T-helper 2 cell treated with Interferon-gamma antibody and Interleukin-4, amounts not matched to agents 100 ng/mL and 5 ng/mL, for 36 hours (primary cell): ENCODE data around the gene LSR. TPM values are rescaled to one million over a fixed set of nuclear protein-coding genes. Genes with fewer than 3 reads are reported as not detected.

Source experiments
- intact Hi-C: fragments of 100-400 bp; cut with micrococcal nuclease; formaldehyde crosslinking; loops from one replicate; pipeline ENCODE4 v1.15.1; 2023
- total RNA-seq: library from RNA; stranded (reverse); gene quantifications from 2 replicates; pipeline ENCODE4 v1.2.3, GENCODE V29; 2022

LSR gene
- total RNA-seq, 1 donor from 2014 or later = 0.70 TPM

DNA sequence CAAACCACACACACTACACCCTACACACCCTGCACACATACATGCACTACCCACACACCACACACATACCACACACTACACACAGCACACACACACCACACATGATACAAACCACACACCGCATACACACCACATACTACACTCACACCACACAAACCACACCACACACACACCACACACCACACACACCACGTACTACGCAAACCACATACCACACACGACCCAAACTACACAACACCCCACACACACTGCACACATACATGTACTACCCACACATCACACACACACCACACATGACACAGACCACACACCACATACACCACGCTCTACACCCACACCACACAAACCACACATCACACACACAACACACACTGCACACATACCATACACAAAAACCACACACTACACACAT is 49.8 kb downstream of the LSR start:
- intact Hi-C loops = no loop called here

DNA sequence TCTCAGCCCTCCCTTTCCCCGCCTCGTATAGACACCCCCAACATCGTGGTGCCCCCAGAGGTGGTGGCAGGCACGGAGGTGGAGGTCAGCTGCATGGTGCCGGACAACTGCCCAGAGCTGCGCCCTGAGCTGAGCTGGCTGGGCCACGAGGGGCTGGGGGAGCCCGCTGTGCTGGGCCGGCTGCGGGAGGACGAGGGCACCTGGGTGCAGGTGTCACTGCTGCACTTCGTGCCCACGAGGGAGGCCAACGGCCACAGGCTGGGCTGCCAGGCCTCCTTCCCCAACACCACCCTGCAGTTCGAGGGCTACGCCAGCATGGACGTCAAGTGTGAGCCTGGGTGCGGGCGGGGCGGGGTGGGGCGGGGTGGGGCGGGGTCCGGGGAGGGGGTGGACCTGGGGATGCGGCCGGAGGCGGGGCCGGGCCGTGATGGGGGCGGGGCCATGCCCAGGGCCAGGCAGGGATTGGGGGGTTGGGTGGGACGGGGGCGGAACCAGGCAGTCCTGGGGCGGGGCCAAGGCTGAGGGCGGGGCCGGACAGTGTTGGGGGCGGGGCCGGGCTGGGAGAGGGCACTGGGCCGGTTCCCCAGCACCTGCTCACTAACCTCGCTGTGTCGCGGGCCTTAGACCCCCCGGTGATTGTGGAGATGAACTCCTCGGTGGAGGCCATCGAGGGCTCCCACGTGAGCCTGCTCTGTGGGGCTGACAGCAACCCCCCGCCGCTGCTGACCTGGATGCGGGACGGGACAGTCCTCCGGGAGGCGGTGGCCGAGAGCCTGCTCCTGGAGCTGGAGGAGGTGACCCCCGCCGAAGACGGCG is 50.9 kb downstream of the LSR start:
- intact Hi-C loops = no loop called here

DNA sequence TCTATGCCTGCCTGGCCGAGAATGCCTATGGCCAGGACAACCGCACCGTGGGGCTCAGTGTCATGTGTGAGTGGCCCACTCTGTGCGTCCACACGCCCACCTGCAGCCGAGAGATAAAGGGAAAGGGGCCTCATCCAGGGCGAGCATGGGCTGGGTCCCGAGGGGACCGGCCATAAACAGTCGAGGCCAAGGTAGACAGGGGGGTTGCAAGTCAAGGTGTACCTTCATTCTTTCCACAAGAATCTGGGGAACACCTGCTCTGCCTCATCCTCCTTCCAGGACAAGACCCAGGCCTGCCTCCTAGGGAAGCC is 51.5 kb downstream of the LSR start:
- intact Hi-C loops = no loop called here

DNA sequence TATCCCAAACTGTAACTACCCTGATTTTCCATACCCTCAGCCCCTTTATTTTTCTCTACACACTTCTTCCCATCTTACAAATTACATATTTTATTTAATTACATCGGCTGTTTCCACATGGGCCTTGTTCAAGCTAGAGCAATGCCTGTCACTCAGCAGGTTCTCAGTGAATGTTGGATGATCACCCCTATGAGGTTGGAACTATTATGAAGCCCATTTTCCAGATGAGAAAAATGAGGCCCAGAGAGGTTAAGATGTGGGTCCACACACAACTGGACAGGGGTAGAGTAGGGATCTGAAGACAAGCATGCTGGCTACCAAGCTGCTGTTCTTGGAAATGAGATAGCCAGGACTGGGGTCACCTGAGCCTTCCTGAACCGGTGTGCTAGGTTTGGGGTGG is 53.2 kb downstream of the LSR start:
- intact Hi-C loops = no loop called here

DNA sequence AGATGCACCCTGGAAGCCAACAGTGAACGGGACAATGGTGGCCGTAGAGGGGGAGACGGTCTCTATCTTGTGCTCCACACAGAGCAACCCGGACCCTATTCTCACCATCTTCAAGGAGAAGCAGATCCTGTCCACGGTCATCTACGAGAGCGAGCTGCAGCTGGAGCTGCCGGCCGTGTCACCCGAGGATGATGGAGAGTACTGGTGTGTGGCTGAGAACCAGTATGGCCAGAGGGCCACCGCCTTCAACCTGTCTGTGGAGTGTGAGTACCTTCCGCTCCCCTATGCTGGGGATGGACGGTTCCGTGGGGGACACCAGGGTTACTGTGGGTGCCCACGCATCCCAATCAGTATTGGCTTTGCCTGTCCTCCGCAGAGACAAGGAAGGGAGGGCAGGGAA is 53.6 kb downstream of the LSR start:
- intact Hi-C loops = no loop called here

DNA sequence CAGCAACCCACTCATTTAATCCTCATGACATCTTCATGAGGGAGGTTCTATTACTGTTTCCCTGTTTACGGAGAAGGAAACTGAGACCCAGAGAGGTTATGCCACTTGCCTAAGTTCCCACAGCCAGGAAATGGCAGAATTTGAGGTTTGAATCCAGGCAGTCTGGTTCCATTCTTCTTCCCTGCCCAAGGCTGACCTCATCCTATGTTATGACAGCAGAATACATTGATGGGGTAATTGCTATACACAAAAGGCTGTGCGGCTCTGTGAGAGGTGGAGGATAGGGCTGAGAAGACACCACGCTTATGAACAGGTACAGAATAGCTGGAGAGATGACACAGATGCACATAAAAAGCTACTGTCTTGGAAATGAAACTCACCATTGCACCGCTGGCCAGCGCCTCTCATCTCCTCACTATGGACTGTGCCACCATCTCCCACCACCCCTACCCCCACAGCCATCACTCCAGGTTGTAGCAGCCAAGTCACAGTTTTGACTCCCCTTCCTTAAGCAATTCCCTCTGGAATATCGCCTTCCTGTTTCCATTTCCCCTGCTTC is 54.6 kb downstream of the LSR start:
- intact Hi-C loops = no loop called here

DNA sequence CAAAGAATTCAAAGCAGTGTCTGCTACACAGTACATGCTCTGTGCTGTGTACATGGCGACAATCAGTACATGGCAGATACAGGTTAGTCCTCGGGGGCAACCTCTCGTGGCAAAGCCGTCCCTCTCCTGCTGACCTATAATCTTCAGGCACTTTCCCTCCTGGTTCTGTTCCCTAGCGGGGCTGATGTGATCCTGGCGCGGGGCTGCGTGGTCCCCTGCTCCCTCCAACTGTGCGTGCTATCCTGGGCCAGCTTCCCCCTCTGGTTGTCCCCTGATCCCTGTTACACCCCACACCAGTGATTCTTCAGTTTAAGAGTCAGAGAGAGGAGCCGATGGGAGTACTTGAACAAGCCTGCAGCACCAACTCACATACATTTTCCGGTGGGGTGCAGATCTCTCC is 55.2 kb downstream of the LSR start:
- intact Hi-C loops = no loop called here

DNA sequence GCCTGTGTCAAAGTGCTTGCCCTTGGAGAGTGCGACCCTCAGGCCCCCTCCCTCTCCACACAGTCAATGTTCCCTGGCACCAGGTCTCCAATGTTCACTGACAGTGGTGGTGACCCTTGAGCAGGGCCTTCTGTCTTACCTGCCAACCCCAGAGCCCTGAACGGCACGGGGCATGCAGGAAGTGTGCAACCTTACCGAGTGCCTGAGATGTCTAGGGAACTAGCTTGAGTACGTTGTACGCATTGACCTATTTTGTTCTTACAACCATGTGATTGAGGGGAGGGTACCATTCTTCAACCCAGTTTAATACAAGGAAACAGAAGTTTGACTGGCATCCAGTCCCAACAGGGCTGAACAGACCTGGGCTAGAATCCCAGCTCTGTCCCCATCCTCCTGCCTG is 56.4 kb downstream of the LSR start:
- intact Hi-C loops = no loop called here

DNA sequence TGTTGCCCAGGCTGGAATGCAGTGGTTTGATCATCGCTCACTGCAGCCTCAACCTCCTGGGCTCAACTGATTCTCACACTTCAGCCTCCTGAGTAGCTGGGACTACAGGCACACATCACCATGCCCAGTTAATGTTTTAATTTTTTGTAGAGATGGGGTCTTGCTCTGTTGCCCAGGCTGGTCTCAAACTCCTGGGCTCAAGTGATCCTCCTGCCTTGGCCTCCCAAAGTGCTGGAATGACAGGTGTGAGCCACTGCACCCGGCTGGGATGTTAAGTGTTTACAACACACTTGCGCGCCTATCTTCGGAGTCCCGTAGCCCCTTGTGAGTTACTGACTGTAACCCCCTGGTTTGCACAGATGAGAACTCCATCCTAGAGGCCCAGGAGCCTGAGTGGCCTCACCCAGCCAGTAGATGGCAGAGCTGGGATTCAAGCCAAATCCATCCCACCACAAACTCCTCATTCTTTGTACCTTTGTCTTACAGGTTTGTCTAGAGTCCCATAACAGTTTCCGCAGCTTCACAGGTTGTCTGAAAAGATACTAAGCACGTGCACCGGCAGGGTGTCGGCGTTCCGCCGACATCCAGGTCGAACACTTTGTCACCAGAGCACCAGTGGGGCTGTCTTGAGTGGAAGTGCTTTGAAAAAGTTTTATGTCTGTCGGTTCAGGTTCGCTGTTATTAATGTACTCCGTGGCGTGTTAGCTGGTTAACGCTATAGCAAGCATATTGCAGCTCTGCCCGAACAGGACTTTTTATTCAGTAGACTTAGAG is 57.9 kb downstream of the LSR start:
- intact Hi-C loops = no loop called here

DNA sequence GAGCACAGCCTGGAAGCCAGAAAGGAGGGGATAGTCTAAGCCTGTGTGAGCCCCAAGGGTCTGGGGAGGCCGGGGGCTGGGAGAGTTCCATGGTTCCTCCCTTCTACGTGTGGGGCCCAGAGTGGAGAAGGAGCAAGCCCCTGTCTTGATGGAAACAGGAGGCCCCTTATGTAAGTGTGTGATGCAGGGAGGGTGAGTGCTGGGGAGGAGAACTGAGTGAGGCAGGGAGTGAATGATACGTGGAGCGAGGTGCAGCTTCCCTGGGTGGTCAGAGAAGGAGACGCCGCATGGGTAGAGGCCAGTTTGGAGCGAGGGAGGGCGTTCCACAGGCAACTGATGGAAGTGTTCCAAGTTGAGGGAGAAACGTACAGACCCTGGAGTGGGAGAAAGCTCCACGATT is 59.1 kb downstream of the LSR start:
- intact Hi-C loops = no loop called here

DNA sequence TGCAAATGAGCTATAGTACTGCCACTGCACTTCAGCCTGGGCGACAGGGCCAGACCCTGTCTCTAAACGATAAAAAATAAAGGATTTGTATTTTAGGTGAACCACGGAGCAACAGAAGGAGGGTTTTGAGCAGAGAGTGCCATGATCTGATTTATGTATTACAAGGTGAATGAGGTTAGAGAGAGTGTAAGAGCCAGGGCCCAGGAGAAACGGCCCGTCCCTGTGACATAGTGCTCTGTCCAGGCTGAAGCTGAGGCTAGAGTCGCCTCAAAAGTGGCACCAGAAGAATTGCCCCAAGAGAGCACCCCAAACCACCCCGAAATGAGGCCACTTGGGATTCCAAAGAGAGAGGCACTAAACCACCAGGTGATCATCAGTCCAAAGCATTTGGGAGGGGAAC is 60.1 kb downstream of the LSR start:
- intact Hi-C loops = no loop called here

DNA sequence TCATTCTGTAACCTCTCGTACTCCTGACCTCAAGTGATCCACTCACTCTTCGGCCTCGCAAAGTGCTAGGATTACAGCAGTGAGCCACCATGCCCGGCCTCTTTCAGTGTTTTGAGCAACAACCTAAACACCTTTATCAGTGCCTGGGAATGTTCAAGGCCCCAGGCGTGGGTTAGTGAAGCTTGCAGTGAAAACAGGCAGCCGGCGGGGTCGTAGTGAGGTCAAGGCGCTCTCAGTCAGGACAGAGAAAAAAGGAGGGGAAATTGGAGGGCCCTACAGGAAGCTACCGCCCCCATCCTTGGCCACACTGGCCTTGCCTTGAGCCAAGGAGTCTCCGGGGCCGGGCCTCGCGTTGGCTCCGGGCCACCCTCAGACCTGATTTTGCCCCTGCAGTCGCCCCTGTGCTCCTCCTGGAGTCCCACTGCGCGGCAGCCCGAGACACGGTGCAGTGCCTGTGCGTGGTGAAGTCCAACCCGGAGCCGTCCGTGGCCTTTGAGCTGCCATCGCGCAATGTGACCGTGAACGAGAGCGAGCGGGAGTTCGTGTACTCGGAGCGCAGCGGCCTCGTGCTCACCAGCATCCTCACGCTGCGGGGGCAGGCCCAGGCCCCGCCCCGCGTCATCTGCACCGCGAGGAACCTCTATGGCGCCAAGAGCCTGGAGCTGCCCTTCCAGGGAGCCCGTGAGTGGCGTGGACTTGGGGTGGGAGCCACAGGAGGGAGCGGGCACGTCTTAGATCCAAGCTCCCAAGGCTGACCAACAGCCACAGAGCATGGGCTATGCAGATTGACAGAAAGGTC is 60.9 kb downstream of the LSR start:
- intact Hi-C loops = no loop called here

DNA sequence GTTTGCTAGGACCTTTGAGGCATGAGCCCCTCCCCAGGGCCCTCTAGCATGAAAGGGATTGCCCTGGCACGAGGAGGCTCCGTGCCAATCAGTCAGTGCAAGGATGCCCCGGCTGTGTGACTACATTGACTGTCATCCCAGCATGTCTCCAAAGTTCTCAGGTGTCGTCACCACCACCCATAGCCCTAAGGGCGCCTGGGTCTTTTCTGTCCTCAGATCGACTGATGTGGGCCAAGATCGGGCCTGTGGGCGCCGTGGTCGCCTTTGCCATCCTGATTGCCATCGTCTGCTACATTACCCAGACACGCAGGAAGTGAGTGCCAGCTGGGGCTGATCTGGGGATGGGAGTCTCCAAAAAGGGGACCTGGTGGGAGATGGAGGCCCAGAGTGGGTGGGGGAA is 61.5 kb downstream of the LSR start:
- intact Hi-C loops = no loop called here

DNA sequence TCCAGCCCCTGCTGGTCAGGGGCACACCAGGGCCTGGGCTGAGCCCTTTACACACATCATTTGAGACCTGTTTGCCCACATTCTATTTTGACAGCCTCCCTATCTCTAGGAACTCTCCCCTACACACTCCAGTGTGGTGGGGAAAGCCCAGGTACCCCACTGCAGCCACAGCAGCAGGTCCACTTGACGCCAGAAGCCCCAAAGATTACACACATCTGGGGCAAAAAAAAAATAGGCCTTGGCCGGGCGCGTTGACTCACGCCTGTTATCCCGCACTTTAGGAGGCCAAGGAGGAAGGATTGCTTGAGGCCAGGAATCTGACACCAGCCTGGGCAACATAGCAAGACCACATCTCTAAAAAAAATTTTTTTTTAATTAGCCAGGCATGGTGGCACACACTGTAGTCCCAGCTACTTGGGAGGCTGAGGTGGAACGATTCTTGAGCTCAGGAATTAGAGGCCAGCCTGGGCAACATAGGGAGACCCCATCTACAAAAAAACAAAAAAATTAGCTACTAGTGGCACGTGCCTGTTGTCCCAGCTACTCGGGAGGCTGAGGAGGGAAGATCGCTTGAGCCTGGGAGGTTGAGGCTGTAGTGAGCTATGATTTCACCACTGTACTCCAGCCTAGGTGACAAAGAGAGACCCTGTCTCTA is 62.1 kb downstream of the LSR start:
- intact Hi-C loops = no loop called here

DNA sequence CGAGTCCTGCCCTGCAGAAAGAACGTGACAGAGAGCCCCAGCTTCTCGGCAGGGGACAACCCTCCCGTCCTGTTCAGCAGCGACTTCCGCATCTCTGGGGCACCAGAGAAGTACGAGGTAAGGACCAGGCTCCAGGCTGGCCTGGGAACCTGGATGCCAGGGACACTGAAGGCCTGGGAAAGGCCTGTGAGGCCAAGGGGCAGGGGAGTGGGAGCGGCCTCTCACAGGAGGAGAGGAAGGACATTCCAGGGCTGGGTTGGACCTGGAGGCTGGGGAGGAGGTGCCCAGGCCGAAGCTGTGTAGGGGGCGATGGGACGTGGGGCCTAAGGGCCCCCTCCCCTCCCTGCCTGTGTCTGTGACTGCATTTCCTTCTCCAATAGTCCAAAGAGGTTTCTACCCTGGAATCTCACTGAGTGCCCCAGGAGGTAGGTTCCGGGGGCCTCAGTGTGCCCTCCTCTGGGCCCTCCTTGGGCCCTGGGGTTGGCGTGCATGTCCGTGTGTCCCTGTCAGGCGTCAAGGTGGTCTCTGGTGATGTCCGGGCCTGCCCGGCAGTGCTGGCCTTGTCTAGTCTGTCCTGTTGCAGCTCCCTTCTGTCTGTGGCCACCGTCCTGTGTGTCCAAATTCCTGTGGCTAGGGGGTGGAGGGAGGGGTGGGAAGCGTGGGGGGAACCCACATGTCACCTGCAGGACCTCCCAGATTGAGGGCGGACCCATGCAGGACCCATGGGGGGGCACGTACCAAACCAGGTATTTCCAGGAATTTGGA is 63.3 kb downstream of the LSR start:
- intact Hi-C loops = no loop called here

DNA sequence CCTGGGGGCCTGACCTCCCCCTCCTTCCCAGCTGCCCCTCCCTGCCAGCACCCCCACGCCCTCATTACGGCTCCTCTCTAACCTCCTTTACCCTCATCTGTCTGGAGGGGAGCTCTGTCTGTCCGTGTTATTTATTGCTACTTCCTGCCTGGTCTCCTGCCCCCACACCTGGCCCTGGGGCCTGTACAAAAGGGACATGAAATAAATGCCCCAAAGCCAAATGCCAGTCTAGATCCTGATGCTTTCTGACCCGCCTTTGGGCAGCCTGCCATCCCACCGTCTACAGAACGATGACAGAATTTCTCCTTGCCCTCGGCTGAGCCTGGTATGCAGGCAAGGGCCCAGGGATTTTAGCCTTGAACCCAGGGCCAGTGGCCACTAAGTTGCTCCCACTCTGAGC is 64.8 kb downstream of the LSR start:
- intact Hi-C loops = no loop called here

DNA sequence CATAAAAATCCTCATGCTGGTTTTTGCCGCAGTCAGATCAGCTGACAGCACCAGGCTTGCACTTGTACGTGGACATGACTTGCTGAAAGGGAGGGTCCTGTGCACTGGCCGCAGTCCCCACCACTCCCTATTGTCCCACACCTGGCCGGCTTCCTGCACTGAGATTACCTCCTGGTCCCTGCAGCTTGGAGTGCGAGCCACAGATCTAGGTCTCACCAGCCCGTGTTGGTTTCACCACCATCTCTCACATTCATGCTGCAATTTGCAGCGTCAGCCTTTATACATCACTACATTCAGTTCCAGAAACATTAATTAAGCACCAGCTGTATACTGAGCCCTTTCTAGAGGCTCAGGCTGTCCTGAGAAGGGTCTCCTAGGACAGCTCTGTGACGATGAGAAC is 65.2 kb downstream of the LSR start:
- intact Hi-C loops = no loop called here

DNA sequence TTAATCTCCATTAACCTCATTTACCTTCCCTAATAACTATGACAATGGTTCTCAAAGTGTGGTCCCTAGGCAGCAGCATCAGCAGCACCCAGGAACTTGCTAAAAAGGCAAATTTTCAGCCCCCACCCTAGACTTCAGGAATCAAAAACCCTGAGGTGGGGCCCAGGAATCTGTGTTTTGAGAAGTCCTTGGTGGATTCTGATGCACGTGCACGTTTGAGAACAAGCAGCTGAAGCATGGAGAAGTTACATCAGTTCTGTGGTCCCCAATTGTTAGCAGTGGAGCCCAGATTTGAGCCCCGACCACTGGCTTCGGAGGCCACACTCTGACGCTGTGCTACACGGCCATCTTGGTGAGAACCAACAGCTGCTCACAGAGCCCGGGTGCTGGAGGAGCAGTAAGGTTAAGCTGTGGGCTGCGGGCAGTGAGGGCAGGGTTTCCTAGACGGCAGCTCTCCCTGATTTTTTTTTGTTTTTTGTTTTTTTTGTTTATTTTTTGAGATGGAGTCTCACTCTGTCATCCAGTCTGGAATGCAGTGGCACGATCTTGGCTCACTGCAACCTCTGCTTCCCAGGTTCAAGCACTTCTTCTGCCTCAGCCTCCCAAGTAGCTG is 66.2 kb downstream of the LSR start:
- intact Hi-C loops = no loop called here

DNA sequence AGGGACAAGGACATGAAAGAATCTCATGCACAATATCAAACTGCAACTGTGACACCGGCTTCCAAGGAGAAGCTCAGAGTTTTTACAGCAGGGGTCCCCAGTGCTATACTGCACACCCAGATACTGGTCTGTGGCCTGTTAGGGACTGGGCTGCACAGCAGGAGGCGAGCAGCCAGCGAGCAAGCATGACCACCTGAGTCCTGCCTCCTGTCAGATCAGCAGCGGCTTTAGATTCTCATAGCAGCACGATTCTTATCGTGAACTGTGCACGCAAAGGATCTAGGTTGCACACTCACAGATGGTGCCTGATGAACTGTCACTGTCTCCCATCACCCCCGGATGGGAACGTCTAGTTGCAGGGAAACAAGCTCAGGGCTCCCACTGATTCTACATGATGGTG is 67.1 kb downstream of the LSR start:
- intact Hi-C loops = no loop called here

DNA sequence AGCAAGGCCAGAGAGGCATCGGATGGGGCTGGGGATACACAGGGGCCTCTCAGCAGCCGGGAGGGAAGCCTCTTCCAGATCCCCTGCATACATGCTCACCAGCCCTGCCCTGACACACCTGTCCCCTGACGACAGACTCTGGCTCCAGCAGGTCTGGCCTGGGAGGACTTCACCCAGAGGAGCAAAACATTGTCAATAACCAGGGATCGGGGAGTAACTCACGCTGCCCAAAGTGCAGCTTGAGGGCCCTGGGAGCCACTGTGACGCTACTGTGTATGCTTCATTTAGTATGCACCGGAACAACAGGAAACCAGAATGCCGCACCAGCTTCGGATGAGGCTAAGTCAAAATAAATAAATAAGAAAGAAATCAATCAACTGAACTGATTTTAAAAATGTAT is 67.8 kb downstream of the LSR start:
- intact Hi-C loops = no loop called here
